ENCODE measurements around the gene RNASEL. TPM values are rescaled to one million over a fixed set of nuclear protein-coding genes. Genes with fewer than 3 reads are reported as not detected.

The RNASEL gene
- total and polyA plus RNA-seq, 2 of the 4 experiments (the other 2 are of a cell fraction): 2.5 to 6.5 TPM

DNA sequence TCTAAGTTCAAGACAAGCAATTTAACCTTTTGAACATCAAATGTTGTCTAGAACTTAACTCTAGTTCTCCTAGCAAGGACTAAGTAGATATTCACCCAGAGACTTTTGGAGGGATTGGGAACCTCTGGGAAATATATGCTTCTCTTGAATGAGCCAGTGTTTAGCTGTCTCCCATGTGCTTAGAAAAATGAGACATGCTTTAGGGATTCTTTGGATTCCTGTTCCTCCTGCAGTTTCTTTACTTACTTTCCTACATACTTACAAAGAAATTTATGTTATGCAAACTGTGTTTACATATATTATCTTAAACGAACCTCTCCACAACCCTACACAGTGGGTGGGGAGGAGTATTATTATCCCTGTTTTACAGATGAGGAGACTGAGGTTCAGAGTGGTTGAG, 39.2 kb downstream of the RNASEL start:
- dilution Hi-C loops (cut with HindIII; ENCODE audit: low sequenced_read_pairs, unreplicated experiment) (no loop called here), intact Hi-C loops (cut with micrococcal nuclease) (no loop called here), in situ Hi-C loops (cut with MboI; ENCODE audit: low sequenced_read_pairs) (no loop called here)
- no peak overlapping the region for H3K4me2 ChIP-seq (ENCODE audit: low read depth, low read length)
- no peaks in the 10 kb centered on the region for H4K20me1 ChIP-seq (ENCODE audit: insufficient read depth, low read length)
- CTCF ChIA-PET: no interaction called here
- H3K18ac ChIP-seq (ENCODE audit: low read depth, low read length): no peak overlapping the region
- H2BK15ac ChIP-seq (ENCODE audit: low read depth, low read length): no peak overlapping the region
- H2BK5ac ChIP-seq (ENCODE audit: low read depth, low read length, poor library complexity, severe bottlenecking): no peak overlapping the region
- H3K4me3 ChIP-seq (ENCODE audit: insufficient read depth, low read depth, low read length): no peak overlapping the region
- H3K23ac ChIP-seq (ENCODE audit: low read depth, low read length): no peak overlapping the region
- no peaks in the 10 kb centered on the region; the same call in 1 of the 2 replicates for H3K27me3 ChIP-seq (ENCODE audit: control insufficient read depth, insufficient read depth, low read length)
- H3K4ac ChIP-seq (ENCODE audit: low read depth, low read length): no peak overlapping the region
- H2AFZ ChIP-seq (replicated peaks; ENCODE audit: low read length, poor library complexity): no peak overlapping the region
- no TSS peak for BruUV-seq (replicated peaks)
- H2AK9ac ChIP-seq (replicated peaks; ENCODE audit: low read depth, low read length, poor library complexity): no peak overlapping the region
- no peak overlapping the region for H4K8ac ChIP-seq (ENCODE audit: low read depth in 2 of 2, low read length in 2 of 2)
- peaks cover 5% of the 10 kb centered on the region; the same call in 1 of the 2 replicates for H3K9me3 ChIP-seq (ENCODE audit: control insufficient read depth, insufficient read depth, low read length)
- no peak overlapping the region for H3K27ac ChIP-seq (ENCODE audit: insufficient read depth, low read length)
- no peak overlapping the region for H3K56ac ChIP-seq (ENCODE audit: extremely low read depth, insufficient read depth, low read length)
- H3K36me3 ChIP-seq (ENCODE audit: control insufficient read depth, insufficient read depth, low read length): no peaks in the 10 kb centered on the region
- no peak overlapping the region for H3K9ac ChIP-seq (ENCODE audit: low read depth, low read length)
- H4K91ac ChIP-seq (ENCODE audit: insufficient read depth, low read depth, low read length): no peak overlapping the region
- H4K5ac ChIP-seq (ENCODE audit: low read depth, low read length): no peak overlapping the region
- H2AK5ac ChIP-seq (ENCODE audit: low read depth, low read length): no peak overlapping the region
- POLR2A ChIA-PET (ENCODE audit: unreplicated experiment): no interaction called here
- H3K4me1 ChIP-seq (ENCODE audit: control insufficient read depth, insufficient read depth, low read length): no peaks in the 10 kb centered on the region
- WGBS, 2 experiments (ENCODE audit: extremely low coverage in 2 of 2, insufficient read length in 1 of 2): no CpG with 5 or more reads among the region's 1 CpG
- no peaks in the 10 kb centered on the region for H3K9me1 ChIP-seq (ENCODE audit: insufficient read depth, low read length)
- DNase-seq: no peak
- H2BK120ac ChIP-seq (ENCODE audit: low read depth, low read length): no peak overlapping the region
- H3K79me1 ChIP-seq (ENCODE audit: low read depth in 1 of 2, low read length in 2 of 2): no peaks in the 10 kb centered on the region
- ATAC-seq (ENCODE audit: low read depth): peak; percentile 74
- no peak overlapping the region for H3K14ac ChIP-seq (replicated peaks; ENCODE audit: low read depth, low read length)
- TF ChIP-seq, protein P1, sequence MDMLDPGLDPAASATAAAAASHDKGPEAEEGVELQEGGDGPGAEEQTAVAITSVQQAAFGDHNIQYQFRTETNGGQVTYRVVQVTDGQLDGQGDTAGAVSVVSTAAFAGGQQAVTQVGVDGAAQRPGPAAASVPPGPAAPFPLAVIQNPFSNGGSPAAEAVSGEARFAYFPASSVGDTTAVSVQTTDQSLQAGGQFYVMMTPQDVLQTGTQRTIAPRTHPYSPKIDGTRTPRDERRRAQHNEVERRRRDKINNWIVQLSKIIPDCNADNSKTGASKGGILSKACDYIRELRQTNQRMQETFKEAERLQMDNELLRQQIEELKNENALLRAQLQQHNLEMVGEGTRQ (IDR thresholded peaks at IDR 0.05; ENCODE audit: low read depth, low read length): no peak
- TF ChIP-seq RFX5 (IDR thresholded peaks at IDR 0.05; ENCODE audit: low read depth, low read length): no peak
- TF ChIP-seq BHLHE40 (IDR thresholded peaks at IDR 0.05; ENCODE audit: low read depth, low read length): no peak
- TF ChIP-seq MAFK (IDR thresholded peaks at IDR 0.05; ENCODE audit: low read depth, low read length): no peak
- TF ChIP-seq CEBPB (IDR thresholded peaks at IDR 0.05; ENCODE audit: low read depth, low read length): no peak
- no peak for TF ChIP-seq FOS (IDR thresholded peaks at IDR 0.05; ENCODE audit: low read depth, low read length)
- TF ChIP-seq ELK1 (IDR thresholded peaks at IDR 0.05; ENCODE audit: borderline replicate concordance, low read depth, low read length): no peak
- TF ChIP-seq RAD21 (IDR thresholded peaks at IDR 0.05; ENCODE audit: low read length): no peak
- TF ChIP-seq POLR2A (IDR thresholded peaks at IDR 0.05; ENCODE audit: low read depth, low read length): no peak
- TF ChIP-seq, protein P2, sequence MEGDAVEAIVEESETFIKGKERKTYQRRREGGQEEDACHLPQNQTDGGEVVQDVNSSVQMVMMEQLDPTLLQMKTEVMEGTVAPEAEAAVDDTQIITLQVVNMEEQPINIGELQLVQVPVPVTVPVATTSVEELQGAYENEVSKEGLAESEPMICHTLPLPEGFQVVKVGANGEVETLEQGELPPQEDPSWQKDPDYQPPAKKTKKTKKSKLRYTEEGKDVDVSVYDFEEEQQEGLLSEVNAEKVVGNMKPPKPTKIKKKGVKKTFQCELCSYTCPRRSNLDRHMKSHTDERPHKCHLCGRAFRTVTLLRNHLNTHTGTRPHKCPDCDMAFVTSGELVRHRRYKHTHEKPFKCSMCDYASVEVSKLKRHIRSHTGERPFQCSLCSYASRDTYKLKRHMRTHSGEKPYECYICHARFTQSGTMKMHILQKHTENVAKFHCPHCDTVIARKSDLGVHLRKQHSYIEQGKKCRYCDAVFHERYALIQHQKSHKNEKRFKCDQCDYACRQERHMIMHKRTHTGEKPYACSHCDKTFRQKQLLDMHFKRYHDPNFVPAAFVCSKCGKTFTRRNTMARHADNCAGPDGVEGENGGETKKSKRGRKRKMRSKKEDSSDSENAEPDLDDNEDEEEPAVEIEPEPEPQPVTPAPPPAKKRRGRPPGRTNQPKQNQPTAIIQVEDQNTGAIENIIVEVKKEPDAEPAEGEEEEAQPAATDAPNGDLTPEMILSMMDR (conservative IDR thresholded peaks at IDR 0.05; ENCODE audit: low read depth, low read length): no peak
- no peak for TF ChIP-seq MAZ (IDR thresholded peaks at IDR 0.05; ENCODE audit: borderline replicate concordance, low read depth, low read length)
- no peak for TF ChIP-seq SMC3 (IDR thresholded peaks at IDR 0.05; ENCODE audit: low read depth, low read length)
- no peak for TF ChIP-seq CHD1 (IDR thresholded peaks at IDR 0.05; ENCODE audit: low read depth, low read length)
- TF ChIP-seq MXI1 (IDR thresholded peaks at IDR 0.05; ENCODE audit: borderline replicate concordance, low read depth, low read length): no peak
- TF ChIP-seq NFE2L2 (IDR thresholded peaks at IDR 0.05; ENCODE audit: low read depth, low read length): no peak
- TF ChIP-seq RCOR1 (IDR thresholded peaks at IDR 0.05; ENCODE audit: insufficient replicate concordance, low read length): no peak
- H2BK20ac ChIP-seq (ENCODE audit: low read depth, low read length): no peak overlapping the region
